ENCODE results near the gene LIMCH1.

DNA sequence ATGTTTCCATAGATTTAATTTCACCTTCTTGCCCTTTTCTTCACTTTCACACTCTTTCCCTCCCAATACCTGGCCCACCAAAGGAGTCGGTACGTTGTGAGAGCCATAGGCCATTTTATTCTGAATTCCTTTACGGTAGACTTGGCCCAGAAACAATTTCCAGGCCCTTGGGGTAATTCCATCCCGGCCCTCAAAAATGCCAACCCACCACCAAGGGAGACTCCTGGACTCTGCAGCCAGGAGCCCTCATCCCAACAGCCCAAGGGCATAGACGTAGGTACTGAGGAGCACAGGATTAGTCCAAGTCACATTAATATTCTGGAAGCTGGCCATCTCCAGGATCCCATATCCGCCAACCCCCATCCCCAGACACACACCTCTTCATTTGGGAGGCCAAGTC, 102.9 kb downstream of the LIMCH1 start:
- TF ChIP-seq TAF1 (IDR thresholded peaks at IDR 0.05; ENCODE audit: borderline replicate concordance, insufficient read depth, low read length) (no peak), POLR2AphosphoS5 (IDR thresholded peaks at IDR 0.05; ENCODE audit: low read depth, low read length) (no peak), SIN3A (IDR thresholded peaks at IDR 0.05; ENCODE audit: borderline replicate concordance, insufficient read depth, low read length) (no peak), FOXP2 (optimal IDR thresholded peaks at IDR 0.05; ENCODE audit: borderline replicate concordance, extremely low read depth, extremely low read length, insufficient read depth) (no peak)
- TF ChIP-seq, protein P1, sequence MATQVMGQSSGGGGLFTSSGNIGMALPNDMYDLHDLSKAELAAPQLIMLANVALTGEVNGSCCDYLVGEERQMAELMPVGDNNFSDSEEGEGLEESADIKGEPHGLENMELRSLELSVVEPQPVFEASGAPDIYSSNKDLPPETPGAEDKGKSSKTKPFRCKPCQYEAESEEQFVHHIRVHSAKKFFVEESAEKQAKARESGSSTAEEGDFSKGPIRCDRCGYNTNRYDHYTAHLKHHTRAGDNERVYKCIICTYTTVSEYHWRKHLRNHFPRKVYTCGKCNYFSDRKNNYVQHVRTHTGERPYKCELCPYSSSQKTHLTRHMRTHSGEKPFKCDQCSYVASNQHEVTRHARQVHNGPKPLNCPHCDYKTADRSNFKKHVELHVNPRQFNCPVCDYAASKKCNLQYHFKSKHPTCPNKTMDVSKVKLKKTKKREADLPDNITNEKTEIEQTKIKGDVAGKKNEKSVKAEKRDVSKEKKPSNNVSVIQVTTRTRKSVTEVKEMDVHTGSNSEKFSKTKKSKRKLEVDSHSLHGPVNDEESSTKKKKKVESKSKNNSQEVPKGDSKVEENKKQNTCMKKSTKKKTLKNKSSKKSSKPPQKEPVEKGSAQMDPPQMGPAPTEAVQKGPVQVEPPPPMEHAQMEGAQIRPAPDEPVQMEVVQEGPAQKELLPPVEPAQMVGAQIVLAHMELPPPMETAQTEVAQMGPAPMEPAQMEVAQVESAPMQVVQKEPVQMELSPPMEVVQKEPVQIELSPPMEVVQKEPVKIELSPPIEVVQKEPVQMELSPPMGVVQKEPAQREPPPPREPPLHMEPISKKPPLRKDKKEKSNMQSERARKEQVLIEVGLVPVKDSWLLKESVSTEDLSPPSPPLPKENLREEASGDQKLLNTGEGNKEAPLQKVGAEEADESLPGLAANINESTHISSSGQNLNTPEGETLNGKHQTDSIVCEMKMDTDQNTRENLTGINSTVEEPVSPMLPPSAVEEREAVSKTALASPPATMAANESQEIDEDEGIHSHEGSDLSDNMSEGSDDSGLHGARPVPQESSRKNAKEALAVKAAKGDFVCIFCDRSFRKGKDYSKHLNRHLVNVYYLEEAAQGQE (IDR thresholded peaks at IDR 0.05; ENCODE audit: insufficient read depth in 1 of 2, low read depth in 2 of 2, low read length in 2 of 2): no peak

Data from PFSK-1 (cell line).